Ascending aorta (tissue), 2 donors: ENCODE data around the gene AMBP. TPM values are rescaled to one million over a fixed set of nuclear protein-coding genes. Genes with fewer than 3 reads are reported as not detected.

Experiments used
- DNase-seq, 2 donors: peaks; one replicate each; pipeline ENCODE4 v3.0.0-alpha.2; 2019; ENCODE audit warnings: low spot score in 2 of 2
- H3K27ac ChIP-seq, 2 donors: fragments of 200-600 bp; sonication (generic); one replicate each; pipeline ENCODE4 v1.5.1; 2016 to 2017; ENCODE audit warnings: mild to moderate bottlenecking in 1 of 2
- H3K27me3 ChIP-seq: fragments of 200-600 bp; sonication (generic); one replicate; pipeline ENCODE4 v1.5.1; 2017
- H3K36me3 ChIP-seq, 2 donors: fragments of 200-600 bp; sonication (generic); one replicate each; pipeline ENCODE4 v1.5.1; 2016
- H3K4me1 ChIP-seq, 2 donors: fragments of 200-600 bp; sonication (generic); one replicate each; pipeline ENCODE4 v1.5.1; 2016 to 2017; ENCODE audit warnings: mild to moderate bottlenecking in 1 of 2
- H3K4me3 ChIP-seq, 2 donors: fragments of 200-600 bp; sonication (generic); one replicate each; pipeline ENCODE4 v1.5.1; 2016 to 2017; ENCODE audit warnings: mild to moderate bottlenecking in 1 of 2
- H3K9me3 ChIP-seq, 2 donors: fragments of 200-600 bp; sonication (generic); one replicate each; pipeline ENCODE4 v1.5.1; 2016
- intact Hi-C: fragments of 100-400 bp; cut with DNase I; formaldehyde crosslinking; loops from one replicate; pipeline ENCODE4 v1.15.1; 2023
- total RNA-seq: library from RNA; depleted of rRNA; stranded (reverse); fragments of >200 nt; gene quantifications from one replicate; pipeline ENCODE4 v1.1.0, GENCODE V29; 2016
- TF ChIP-seq, protein P1 (sequence below), 3 experiments: fragments of 200-600 bp in 2 of 3; fragments of 450-650 bp in 1 of 3; sonication (generic) in 2 of 3; IDR thresholded peaks; one replicate each; pipeline ENCODE4 v1.5.1; 2016 to 2019; ENCODE audit warnings: antibody characterized with exemption in 3 of 3, mild to moderate bottlenecking in 1 of 3, moderate library complexity in 1 of 3

The AMBP gene
- total RNA-seq, 1 donor from 2014 or later: 6.6 TPM

DNA sequence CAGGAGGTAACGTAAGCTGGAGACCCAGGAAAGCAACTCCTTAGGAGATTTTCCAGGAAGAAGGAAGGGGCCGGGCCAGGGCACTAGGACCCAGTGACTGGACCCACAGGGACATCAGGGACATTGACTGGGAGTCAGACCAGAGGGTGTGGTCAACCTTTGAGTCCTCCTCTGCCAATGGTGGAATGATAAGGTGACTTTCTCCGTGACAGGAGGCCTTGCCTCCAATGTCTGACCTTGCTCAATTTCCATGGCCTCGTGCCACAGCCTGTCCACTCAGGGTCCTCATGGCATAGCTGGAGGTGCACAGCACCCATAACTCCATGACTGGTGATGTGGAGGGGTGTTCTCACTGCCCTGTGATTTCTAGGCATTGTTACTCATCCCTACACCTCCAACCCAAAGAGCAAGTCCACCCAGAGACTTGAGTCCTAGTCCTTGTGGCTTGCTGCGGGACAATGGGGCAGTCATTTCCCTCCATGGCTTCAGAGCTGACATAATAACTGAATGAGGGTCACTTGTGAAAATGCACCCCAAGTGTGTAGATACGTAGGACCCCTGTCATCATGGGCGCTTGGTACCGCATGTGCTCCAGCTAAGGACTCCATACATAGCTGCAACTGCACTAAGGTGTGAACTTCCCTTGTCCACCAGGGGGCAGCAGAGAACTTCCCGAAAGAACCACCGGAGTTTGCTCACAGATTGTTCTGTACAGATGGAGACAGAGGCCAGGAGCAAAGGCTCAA lies 4.1 kb upstream of the AMBP start:
- Histone ChIP-seq H3K9me3 (no peaks in the 10 kb centered on the region), H3K36me3 (no peaks in the 10 kb centered on the region), H3K27me3 (no peaks in the 10 kb centered on the region), H3K4me3 (no peak overlapping the region), H3K27ac (no peak overlapping the region), H3K4me1 (no peaks in the 10 kb centered on the region)
- intact Hi-C loops: loop anchor here (1.0 kb wide), 2 partner anchors 209 to 223 kb away; no protein-coding TSS in a partner anchor
- TF ChIP-seq, protein P1, sequence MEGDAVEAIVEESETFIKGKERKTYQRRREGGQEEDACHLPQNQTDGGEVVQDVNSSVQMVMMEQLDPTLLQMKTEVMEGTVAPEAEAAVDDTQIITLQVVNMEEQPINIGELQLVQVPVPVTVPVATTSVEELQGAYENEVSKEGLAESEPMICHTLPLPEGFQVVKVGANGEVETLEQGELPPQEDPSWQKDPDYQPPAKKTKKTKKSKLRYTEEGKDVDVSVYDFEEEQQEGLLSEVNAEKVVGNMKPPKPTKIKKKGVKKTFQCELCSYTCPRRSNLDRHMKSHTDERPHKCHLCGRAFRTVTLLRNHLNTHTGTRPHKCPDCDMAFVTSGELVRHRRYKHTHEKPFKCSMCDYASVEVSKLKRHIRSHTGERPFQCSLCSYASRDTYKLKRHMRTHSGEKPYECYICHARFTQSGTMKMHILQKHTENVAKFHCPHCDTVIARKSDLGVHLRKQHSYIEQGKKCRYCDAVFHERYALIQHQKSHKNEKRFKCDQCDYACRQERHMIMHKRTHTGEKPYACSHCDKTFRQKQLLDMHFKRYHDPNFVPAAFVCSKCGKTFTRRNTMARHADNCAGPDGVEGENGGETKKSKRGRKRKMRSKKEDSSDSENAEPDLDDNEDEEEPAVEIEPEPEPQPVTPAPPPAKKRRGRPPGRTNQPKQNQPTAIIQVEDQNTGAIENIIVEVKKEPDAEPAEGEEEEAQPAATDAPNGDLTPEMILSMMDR (IDR thresholded peaks at IDR 0.05): peak; percentile 72 to 87 (median 76)
- DNase-seq: peak; percentile 47 to 91

DNA sequence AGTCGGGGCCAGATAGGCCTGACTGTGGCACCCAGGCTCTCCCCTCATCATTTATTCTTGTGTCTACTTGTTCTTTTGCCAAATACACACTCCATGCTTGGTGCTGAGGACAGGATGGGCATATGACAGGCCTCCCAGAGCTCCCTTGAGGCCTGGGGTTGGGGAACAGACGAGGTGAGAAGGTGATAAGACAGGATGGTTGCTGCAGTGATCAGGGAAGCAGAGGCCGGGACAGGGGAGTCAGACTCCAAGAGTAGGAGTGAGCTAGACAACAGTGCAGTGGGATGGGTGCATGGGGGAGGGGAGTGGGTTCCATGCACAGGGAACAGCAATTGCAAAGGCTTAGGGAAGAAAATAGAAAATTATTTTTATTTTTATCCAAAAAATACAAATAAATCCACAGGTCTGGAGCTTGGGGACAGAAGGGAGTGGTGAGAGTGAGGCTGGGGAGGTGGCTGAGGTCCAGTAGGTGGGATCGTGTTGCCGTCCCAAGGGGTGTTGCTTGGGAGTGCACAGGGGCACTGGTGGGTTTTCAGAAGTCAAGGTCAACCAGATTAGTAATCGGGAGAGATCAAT lies 3.4 kb upstream of the AMBP start:
- Histone ChIP-seq H3K4me1 (no peaks in the 10 kb centered on the region), H3K36me3 (no peaks in the 10 kb centered on the region), H3K9me3 (no peaks in the 10 kb centered on the region), H3K4me3 (no peak overlapping the region), H3K27me3 (no peaks in the 10 kb centered on the region), H3K27ac (no peak overlapping the region)
- TF ChIP-seq, protein P1 (IDR thresholded peaks at IDR 0.05): no peak
- DNase-seq: peak in 1 of 2 donors; percentile 41
- intact Hi-C loops: loop anchor here (1.0 kb wide), 2 partner anchors 210 to 224 kb away; no protein-coding TSS in a partner anchor

DNA sequence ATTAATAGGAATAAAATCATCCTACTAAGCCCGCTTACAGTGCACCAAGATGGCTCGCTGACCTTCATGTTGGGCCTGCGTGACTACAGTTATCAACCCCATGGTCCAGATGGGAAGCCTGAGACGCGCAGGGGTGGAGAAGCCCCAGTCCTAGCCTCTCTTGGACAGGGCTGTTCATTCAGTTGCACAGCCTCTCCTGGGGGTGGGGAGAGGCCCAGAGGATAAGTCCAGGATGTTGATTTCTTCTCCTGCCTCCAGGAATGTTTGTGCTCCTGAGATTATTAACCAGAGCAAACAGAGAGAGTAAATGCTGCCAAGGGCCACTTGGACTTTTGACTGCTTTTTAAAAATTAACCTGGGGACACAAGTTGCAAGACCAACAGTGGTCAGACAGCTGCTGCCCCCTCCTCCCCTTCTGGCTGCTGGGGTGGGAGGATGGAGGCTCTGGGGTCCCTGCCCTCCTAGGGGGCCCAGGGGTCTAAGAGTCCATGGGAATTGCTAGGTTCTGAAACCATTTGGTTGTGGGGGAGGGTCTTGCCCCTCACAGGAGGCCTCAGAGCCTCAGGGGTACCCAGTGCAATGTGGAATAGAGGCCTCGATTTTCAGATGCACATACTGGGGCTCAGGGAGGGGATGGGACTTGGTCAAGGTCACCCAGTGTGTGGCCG lies 2.8 kb upstream of the AMBP start:
- peak in 1 of 2 donors; percentile 46 for DNase-seq
- no peaks in the 10 kb centered on the region for H3K4me1 ChIP-seq
- H3K27me3 ChIP-seq: no peaks in the 10 kb centered on the region
- no peak overlapping the region for H3K4me3 ChIP-seq
- no peak overlapping the region for H3K27ac ChIP-seq
- TF ChIP-seq, protein P1 (IDR thresholded peaks at IDR 0.05): no peak
- no peaks in the 10 kb centered on the region for H3K36me3 ChIP-seq
- intact Hi-C loops: no loop called here
- no peaks in the 10 kb centered on the region for H3K9me3 ChIP-seq

DNA sequence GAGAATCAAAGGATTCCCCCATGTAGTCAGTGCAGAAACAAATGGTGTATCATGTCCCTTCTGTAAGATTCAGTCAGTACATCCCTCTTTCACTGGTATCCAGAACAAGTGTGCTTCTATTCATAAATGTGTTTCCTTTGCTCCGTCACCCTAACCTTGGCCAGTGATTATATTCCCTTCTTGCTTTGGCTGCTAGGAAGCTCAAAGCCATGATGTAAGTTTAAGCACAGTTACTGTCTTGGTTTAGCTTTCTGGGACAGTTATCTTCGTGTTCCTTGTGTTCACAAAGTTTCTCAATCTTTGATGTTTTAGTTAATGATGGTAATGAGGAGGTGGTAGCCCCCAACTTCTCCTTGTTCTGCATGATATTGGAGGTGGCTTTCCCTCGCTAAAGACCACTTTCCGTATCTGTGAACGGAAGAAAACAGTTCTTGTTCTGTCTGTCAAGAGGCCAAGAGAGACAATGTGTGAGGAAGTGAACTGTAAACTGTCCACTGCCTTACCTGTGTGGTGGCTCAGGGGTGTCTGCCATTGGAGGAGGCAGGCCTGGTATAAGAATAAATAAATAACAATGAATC lies 2.2 kb upstream of the AMBP start:
- intact Hi-C loops: no loop called here
- TF ChIP-seq, protein P1 (IDR thresholded peaks at IDR 0.05): no peak
- Histone ChIP-seq H3K9me3 (no peaks in the 10 kb centered on the region), H3K36me3 (no peaks in the 10 kb centered on the region), H3K27ac (no peak overlapping the region), H3K27me3 (no peaks in the 10 kb centered on the region), H3K4me1 (no peaks in the 10 kb centered on the region), H3K4me3 (no peak overlapping the region)
- peak in 1 of 2 donors; percentile 28 for DNase-seq

DNA sequence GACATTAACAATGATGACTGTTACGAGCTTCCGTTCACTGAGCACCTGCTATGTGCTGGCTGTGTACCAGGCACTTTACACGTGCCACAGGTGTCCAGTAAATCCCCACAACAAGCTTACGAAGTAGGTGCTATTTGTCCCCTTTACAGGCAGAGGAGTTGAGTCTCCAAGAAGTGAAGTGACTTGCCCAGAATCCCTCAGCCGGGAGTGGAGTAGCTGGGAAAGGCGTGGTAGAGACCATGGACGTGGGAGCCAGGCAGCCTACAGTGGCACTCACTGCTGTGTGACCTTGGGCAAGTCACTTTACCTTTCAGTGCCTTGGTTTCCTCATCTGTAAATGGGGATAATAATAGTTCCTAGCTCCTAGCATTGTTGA lies 669 bp upstream of the AMBP start:
- TF ChIP-seq, protein P1 (IDR thresholded peaks at IDR 0.05): no peak
- H3K4me1 ChIP-seq: no peaks in the 10 kb centered on the region

More for the DNA sequence above, 669 bp upstream of the AMBP start:
- DNase-seq: no peak
- no peak overlapping the region for H3K4me3 ChIP-seq
- no peaks in the 10 kb centered on the region for H3K9me3 ChIP-seq
- H3K27me3 ChIP-seq: no peaks in the 10 kb centered on the region
- no peak overlapping the region for H3K27ac ChIP-seq
- intact Hi-C loops: no loop called here
- H3K36me3 ChIP-seq: no peaks in the 10 kb centered on the region
